ENCODE data around the gene PVALEF. TPM values are rescaled to one million over a fixed set of nuclear protein-coding genes. Genes with fewer than 3 reads are reported as not detected.

The PVALEF gene
- total RNA-seq, 1 experiment from 2014 or later, result not detected

DNA sequence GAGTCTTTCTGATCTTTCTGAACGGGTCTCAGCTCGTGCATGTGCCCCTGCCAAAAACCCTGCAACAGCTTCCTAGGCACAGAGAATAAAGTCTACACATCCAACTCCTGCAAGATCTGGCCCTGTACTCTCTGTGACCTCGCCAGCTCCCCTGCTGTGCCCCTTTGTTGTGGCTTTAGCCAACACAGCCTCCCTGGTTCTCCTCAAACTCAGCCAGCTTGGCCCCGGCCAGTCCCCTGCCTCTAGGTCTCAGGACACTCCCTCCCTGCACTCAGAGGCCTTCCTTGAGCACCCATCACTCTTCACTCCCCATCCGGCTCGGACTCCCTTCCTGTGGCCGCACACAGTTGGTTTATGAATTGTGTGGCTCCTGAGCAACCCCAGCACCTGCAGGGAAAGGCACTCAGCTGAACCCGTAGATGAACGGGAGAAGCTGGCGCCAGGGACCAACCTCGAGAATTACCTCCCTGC lies 56.1 kb downstream of the PVALEF start:
- Histone ChIP-seq H3K9me3 (ENCODE audit: control insufficient read depth, low read depth, low read length) (no peaks in the 10 kb centered on the region), H3K9ac (ENCODE audit: extremely low read depth, insufficient read length, low read length) (peak overlapping the region; percentile 9), H4K91ac (ENCODE audit: insufficient read length, low read depth, low read length) (no peak overlapping the region), H2BK5ac (ENCODE audit: insufficient read length, low read length) (no peak overlapping the region), H2BK120ac (ENCODE audit: low read depth, low read length, poor library complexity, severe bottlenecking) (no peak overlapping the region), H3K14ac (ENCODE audit: insufficient read depth, low read length) (no peak overlapping the region; the same call in 1 of the 2 replicates), H2AFZ (ENCODE audit: low read length) (no peak overlapping the region), H4K5ac (ENCODE audit: insufficient read length, low read depth, low read length) (no peak overlapping the region), H3K79me1 (ENCODE audit: insufficient read depth, low read depth, low read length, poor library complexity, severe bottlenecking) (peaks cover 6% of the 10 kb centered on the region), H3K23me2 (ENCODE audit: insufficient read length, low read depth, low read length, poor library complexity, severe bottlenecking) (peaks cover 14% of the 10 kb centered on the region), H3K4me1 (ENCODE audit: insufficient read depth, low read length) (no peaks in the 10 kb centered on the region; the same call in 1 of the 2 replicates), H3K18ac (ENCODE audit: insufficient read length, low read depth, low read length) (no peak overlapping the region), H2AK5ac (ENCODE audit: insufficient read length, low read length) (no peak overlapping the region), H3K4ac (ENCODE audit: low read depth, low read length) (no peak overlapping the region), H3K4me2 (ENCODE audit: insufficient read depth, insufficient read length, low read length) (peak overlapping the region; percentile 80), H2BK15ac (ENCODE audit: low read depth, low read length) (no peak overlapping the region), H3T11ph (ENCODE audit: low read length) (no peak overlapping the region), H4K20me1 (ENCODE audit: control insufficient read depth, insufficient read depth, insufficient read length) (no peaks in the 10 kb centered on the region), H3K23ac (ENCODE audit: insufficient read length, low read depth, low read length) (no peak overlapping the region), H2BK12ac (ENCODE audit: insufficient read length, low read depth, low read length) (no peak overlapping the region), H4K8ac (replicated peaks; ENCODE audit: insufficient read length, low read depth, low read length) (no peak overlapping the region), H2BK20ac (ENCODE audit: low read depth, low read length, poor library complexity, severe bottlenecking) (no peak overlapping the region), H3K56ac (ENCODE audit: insufficient read length, low read depth, low read length) (no peak overlapping the region), H3K79me2 (ENCODE audit: insufficient read depth, low read length) (no peaks in the 10 kb centered on the region), H3K27me3 (ENCODE audit: insufficient read depth, low read length) (no peaks in the 10 kb centered on the region), H3K27ac (ENCODE audit: insufficient read length, low read depth, low read length) (no peak overlapping the region)
- peaks cover 20% of the 10 kb centered on the region for H3K27me3 Mint-ChIP-seq (ENCODE audit: low read depth)
- no peak for TF ChIP-seq CTCF (conservative IDR thresholded peaks at IDR 0.05)
- WGBS (ENCODE audit: extremely low coverage, insufficient read length, low lambda C conversion rate), result no CpG with 5 or more reads among the region's 11 CpGs
- DNase-seq, result no peak
- H3K36me3 Mint-ChIP-seq (ENCODE audit: insufficient read depth in 1 of 3, low read depth in 3 of 3), result peaks cover 4 to 22% (median 18%) of the 10 kb centered on the region in 3 experiments
- H3K4me3 Mint-ChIP-seq, result peak overlapping the region; percentile 69 to 83
- H3K9me3 Mint-ChIP-seq, result no peaks in the 10 kb centered on the region; a peak in 1 of 5 replicates
- H3K4me1 Mint-ChIP-seq, result peaks cover 15% of the 10 kb centered on the region in 2 experiments
- peak overlapping the region in 2 of 3 experiments; percentile 8 to 74; a peak in 2 of 7 replicates for H3K27ac Mint-ChIP-seq

All from H9 (cell line).